SK-N-SH treated with all-trans-retinoic acid at 6 μM for 48 hours (cell line): ENCODE measurements around the gene GPR176.

Experiments used
- ATAC-seq: fragments of 200-7000 bp; cut with Tn5 transposase; 3 replicates; pipeline ENCODE4 v1.9.1; 2020; ENCODE audit warnings: mild to moderate bottlenecking, moderate library complexity
- ARNTL ChIP-seq: fragments of 450-650 bp; formaldehyde crosslinking; IDR thresholded peaks from 2 replicates; pipeline ENCODE4 v1.5.0; 2020; ENCODE audit warnings: low read depth, mild to moderate bottlenecking, moderate library complexity, borderline replicate concordance
- BACH2 ChIP-seq: fragments of 250-450 bp; sonication (Bioruptor Pico); IDR thresholded peaks from 2 replicates; pipeline ENCODE4 v1.9.0; 2021; ENCODE audit warnings: mild to moderate bottlenecking, borderline replicate concordance
- CSDC2 ChIP-seq: fragments of 250-450 bp; sonication (Bioruptor Pico); IDR thresholded peaks from 2 replicates; pipeline ENCODE4 v1.5.0; 2020; ENCODE audit warnings: mild to moderate bottlenecking, moderate library complexity
- CSRNP3 ChIP-seq: fragments of 250-450 bp; sonication (Bioruptor Pico); IDR thresholded peaks from 2 replicates; pipeline ENCODE4 v1.5.1; 2021; ENCODE audit warnings: mild to moderate bottlenecking, moderate library complexity
- GLIS3 ChIP-seq: fragments of 250-450 bp; sonication (Bioruptor Pico); IDR thresholded peaks from 2 replicates; pipeline ENCODE4 v1.5.0; 2020; ENCODE audit warnings: mild to moderate bottlenecking, moderate library complexity
- ISL1 ChIP-seq: fragments of 250-450 bp; sonication (Bioruptor Pico); IDR thresholded peaks from 2 replicates; pipeline ENCODE4 v2.1.2; 2022; ENCODE audit warnings: mild to moderate bottlenecking, moderate library complexity
- OSR1 ChIP-seq: fragments of 250-450 bp; sonication (Bioruptor Pico); IDR thresholded peaks from 2 replicates; pipeline ENCODE4 v1.8.0; 2022; ENCODE audit warnings: moderate library complexity, mild to moderate bottlenecking, inconsistent platforms
- POU6F1 ChIP-seq: fragments of 250-450 bp; sonication (Bioruptor Pico); IDR thresholded peaks from 2 replicates; pipeline ENCODE4 v1.8.0; 2021; ENCODE audit warnings: low read depth, mild to moderate bottlenecking, moderate library complexity, borderline replicate concordance
- PPARA ChIP-seq: fragments of 250-450 bp; sonication (Bioruptor Pico); IDR thresholded peaks from 2 replicates; pipeline ENCODE4 v1.5.0; 2020; ENCODE audit warnings: mild to moderate bottlenecking, borderline replicate concordance
- RARB ChIP-seq: fragments of 250-450 bp; sonication (Bioruptor Pico); IDR thresholded peaks from 2 replicates; pipeline ENCODE4 v1.8.0; 2021; ENCODE audit warnings: mild to moderate bottlenecking, moderate library complexity
- SNAI2 ChIP-seq: fragments of 250-450 bp; sonication (Bioruptor Pico); IDR thresholded peaks from 2 replicates; pipeline ENCODE4 v1.5.0; 2020; ENCODE audit warnings: mild to moderate bottlenecking, moderate library complexity
- TCF4 ChIP-seq: fragments of 250-450 bp; sonication (Bioruptor Pico); IDR thresholded peaks from 2 replicates; pipeline ENCODE4 v1.8.0; 2021; ENCODE audit warnings: mild to moderate bottlenecking, moderate library complexity, borderline replicate concordance
- TOX ChIP-seq: fragments of 250-450 bp; sonication (Bioruptor Pico); IDR thresholded peaks from 2 replicates; pipeline ENCODE4 v1.8.0; 2021; ENCODE audit warnings: mild to moderate bottlenecking, moderate library complexity, borderline replicate concordance
- ZC3H10 ChIP-seq: fragments of 250-450 bp; sonication (Bioruptor Pico); IDR thresholded peaks from 2 replicates; pipeline ENCODE4 v1.5.1; 2021; ENCODE audit warnings: mild to moderate bottlenecking, moderate library complexity
- ZFP3 ChIP-seq: fragments of 250-450 bp; sonication (Bioruptor Pico); IDR thresholded peaks from 2 replicates; pipeline ENCODE4 v1.5.0; 2020; ENCODE audit warnings: mild to moderate bottlenecking, moderate library complexity
- ZFP30 ChIP-seq: fragments of 450-650 bp; formaldehyde crosslinking; IDR thresholded peaks from 2 replicates; pipeline ENCODE4 v1.5.0; 2022; ENCODE audit warnings: mild to moderate bottlenecking, moderate library complexity
- ZNF565 ChIP-seq: fragments of 450-650 bp; formaldehyde crosslinking; conservative IDR thresholded peaks from 2 replicates; pipeline ENCODE4 v1.5.0; 2020; ENCODE audit warnings: low read depth, mild to moderate bottlenecking, moderate library complexity
- ZNF70 ChIP-seq: fragments of 450-650 bp; formaldehyde crosslinking; IDR thresholded peaks from 2 replicates; pipeline ENCODE4 v1.5.0; 2020; ENCODE audit warnings: mild to moderate bottlenecking, moderate library complexity
- ZNF8 ChIP-seq: fragments of 450-650 bp; formaldehyde crosslinking; IDR thresholded peaks from 2 replicates; pipeline ENCODE4 v1.5.0; 2020; ENCODE audit warnings: mild to moderate bottlenecking, moderate library complexity
- TF ChIP-seq, protein P1 (sequence below): fragments of 250-450 bp; sonication (Bioruptor Pico); IDR thresholded peaks from 2 replicates; pipeline ENCODE4 v1.8.0; 2020; ENCODE audit warnings: mild to moderate bottlenecking, moderate library complexity, borderline replicate concordance
- TF ChIP-seq, protein P2 (sequence below): fragments of 250-450 bp; sonication (Bioruptor Pico); IDR thresholded peaks from 2 replicates; pipeline ENCODE4 v1.5.1; 2020; ENCODE audit warnings: low read depth, mild to moderate bottlenecking, moderate library complexity

Gene GPR176

DNA sequence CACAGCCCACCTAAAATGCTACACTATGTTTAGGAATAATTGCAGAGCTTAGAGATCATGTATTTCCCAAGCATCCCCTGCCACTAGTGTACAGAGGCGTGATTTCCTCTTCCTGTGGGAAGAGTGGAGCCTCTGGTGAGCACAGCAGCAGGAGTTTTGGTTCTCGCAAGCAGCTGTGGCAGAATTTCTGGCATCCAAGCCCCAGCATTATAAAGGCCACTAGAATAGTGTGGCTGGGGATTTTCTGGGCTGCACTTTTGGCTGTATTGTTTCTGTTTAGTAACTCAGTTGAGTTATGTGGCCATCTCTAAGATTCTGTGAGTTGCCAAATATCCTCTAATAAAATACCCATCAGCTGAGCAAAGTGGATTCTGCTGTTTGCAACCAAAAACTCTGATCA lies 64.7 kb downstream of the GPR176 start:
- no peak for TF ChIP-seq ZFP30 (CRISPR knock-in tag)
- no peak for TF ChIP-seq POU6F1
- TF ChIP-seq ZFP3 (CRISPR knock-in tag): no peak
- no peak for TF ChIP-seq GLIS3 (CRISPR knock-in tag)
- no peak for TF ChIP-seq ISL1
- TF ChIP-seq TCF4 (CRISPR knock-in tag): no peak
- no peak for TF ChIP-seq BACH2
- no peak for TF ChIP-seq CSDC2 (CRISPR knock-in tag)
- TF ChIP-seq ZNF70: no peak
- TF ChIP-seq, protein P1, sequence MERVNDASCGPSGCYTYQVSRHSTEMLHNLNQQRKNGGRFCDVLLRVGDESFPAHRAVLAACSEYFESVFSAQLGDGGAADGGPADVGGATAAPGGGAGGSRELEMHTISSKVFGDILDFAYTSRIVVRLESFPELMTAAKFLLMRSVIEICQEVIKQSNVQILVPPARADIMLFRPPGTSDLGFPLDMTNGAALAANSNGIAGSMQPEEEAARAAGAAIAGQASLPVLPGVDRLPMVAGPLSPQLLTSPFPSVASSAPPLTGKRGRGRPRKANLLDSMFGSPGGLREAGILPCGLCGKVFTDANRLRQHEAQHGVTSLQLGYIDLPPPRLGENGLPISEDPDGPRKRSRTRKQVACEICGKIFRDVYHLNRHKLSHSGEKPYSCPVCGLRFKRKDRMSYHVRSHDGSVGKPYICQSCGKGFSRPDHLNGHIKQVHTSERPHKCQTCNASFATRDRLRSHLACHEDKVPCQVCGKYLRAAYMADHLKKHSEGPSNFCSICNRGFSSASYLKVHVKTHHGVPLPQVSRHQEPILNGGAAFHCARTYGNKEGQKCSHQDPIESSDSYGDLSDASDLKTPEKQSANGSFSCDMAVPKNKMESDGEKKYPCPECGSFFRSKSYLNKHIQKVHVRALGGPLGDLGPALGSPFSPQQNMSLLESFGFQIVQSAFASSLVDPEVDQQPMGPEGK (CRISPR knock-in tag): no peak
- TF ChIP-seq RARB: no peak
- TF ChIP-seq CSRNP3 (CRISPR knock-in tag): no peak
- TF ChIP-seq OSR1 (CRISPR knock-in tag): no peak
- no peak for TF ChIP-seq PPARA (CRISPR knock-in tag)
- TF ChIP-seq ARNTL (CRISPR knock-in tag): no peak
- TF ChIP-seq, protein P2, sequence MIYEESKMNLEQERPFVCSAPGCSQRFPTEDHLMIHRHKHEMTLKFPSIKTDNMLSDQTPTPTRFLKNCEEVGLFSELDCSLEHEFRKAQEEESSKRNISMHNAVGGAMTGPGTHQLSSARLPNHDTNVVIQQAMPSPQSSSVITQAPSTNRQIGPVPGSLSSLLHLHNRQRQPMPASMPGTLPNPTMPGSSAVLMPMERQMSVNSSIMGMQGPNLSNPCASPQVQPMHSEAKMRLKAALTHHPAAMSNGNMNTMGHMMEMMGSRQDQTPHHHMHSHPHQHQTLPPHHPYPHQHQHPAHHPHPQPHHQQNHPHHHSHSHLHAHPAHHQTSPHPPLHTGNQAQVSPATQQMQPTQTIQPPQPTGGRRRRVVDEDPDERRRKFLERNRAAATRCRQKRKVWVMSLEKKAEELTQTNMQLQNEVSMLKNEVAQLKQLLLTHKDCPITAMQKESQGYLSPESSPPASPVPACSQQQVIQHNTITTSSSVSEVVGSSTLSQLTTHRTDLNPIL (CRISPR knock-in tag): no peak
- TF ChIP-seq ZNF565: no peak
- TF ChIP-seq TOX (CRISPR knock-in tag): no peak
- no peak for ATAC-seq

- TF ChIP-seq ZNF565 (no peak), SNAI2 (CRISPR knock-in tag) (no peak), POU6F1 (no peak), ZC3H10 (CRISPR knock-in tag) (no peak), BACH2 (no peak), ARNTL (CRISPR knock-in tag) (no peak), RARB (no peak), ZFP3 (CRISPR knock-in tag) (no peak), PPARA (CRISPR knock-in tag) (no peak), GLIS3 (CRISPR knock-in tag) (no peak), OSR1 (CRISPR knock-in tag) (no peak), ZNF8 (CRISPR knock-in tag) (no peak), CSRNP3 (CRISPR knock-in tag) (no peak), TOX (CRISPR knock-in tag) (no peak), ISL1 (no peak)
- TF ChIP-seq, protein P2 (CRISPR knock-in tag): no peak
- TF ChIP-seq, protein P1 (CRISPR knock-in tag): no peak
- TF ChIP-seq, all 23 proteins: peak for 0
- no peak for ATAC-seq
Measured at GRCh38 chr15:39854161-39854560, 65.9 kb downstream of the GPR176 start.
